ENCODE measurements around the gene C22orf23. TPM values are rescaled to one million over a fixed set of nuclear protein-coding genes. Genes with fewer than 3 reads are reported as not detected.
A peak's percentile ranks its signal among the peaks of the same experiment; 100 is the strongest.

C22orf23 gene
- not detected for total RNA-seq

- H3K36me3 Mint-ChIP-seq = peaks cover 9% of the 10 kb centered on the region
- H3K4me1 Mint-ChIP-seq = peaks cover 22% of the 10 kb centered on the region
- DNase-seq = peak; percentile 95
- peak; percentile 95 for ATAC-seq (ENCODE audit: low read depth)
- peak within 1 kb of the TSS; percentile 97 for H3K4me3 Mint-ChIP-seq
- H3K27me3 Mint-ChIP-seq = peaks cover 17% of the 10 kb centered on the region
- no peaks in the 10 kb centered on the region for H3K9me3 Mint-ChIP-seq
- peak within 1 kb of the TSS; percentile 92 for H3K27ac Mint-ChIP-seq
- POLR2A ChIA-PET = interaction anchor here (0.6 to 1.6 kb wide), 7 partner anchors 11 to 728 kb away, joined by 3 to 7 read pairs (median 4); partner anchors contain the start of genes ANKRD54, MICALL1 and TOMM22
Measured at GRCh38 chr22:37953437-37954179, at the start of gene C22orf23, which contains the start of gene POLR2F. Gene C22orf23, minus strand, starts transcription at chr22:37953601. Its CDS starts 452 bp downstream, at chr22:37953149. Gene POLR2F, plus strand, starts transcription at chr22:37953699. Its CDS starts 89 bp downstream, at chr22:37953788.

- ATAC-seq (ENCODE audit: low read depth) = no peak
- POLR2A ChIA-PET = no interaction called here
Measured at GRCh38 chr22:37999640-38000272, 46.4 kb upstream of the C22orf23 start.

DNA sequence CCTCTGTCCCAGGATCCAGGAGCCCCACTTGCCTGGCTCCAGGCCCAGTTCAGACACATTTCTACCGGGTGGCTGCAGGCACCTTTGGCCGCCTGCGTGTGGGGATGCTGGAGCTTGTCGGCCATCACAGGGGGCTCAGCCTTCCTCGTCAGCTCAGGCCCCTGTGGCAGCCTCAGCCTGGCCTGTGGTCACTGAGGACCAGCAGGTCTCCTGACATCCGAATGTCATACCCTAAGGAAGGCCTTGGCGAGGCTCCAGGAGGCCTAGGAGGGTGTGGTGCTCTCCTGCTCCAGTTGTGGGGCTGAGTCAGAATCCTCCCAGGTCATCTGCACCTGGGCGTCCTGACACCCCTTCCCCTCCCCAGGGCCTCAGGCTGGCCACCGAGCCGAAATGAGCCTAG lies 45.8 kb upstream of the C22orf23 start:
- peaks cover 5% of the 10 kb centered on the region for H3K4me1 Mint-ChIP-seq
- no peaks in the 10 kb centered on the region for H3K9me3 Mint-ChIP-seq
- no peak overlapping the region for H3K4me3 Mint-ChIP-seq
- no peaks in the 10 kb centered on the region for H3K36me3 Mint-ChIP-seq
- DNase-seq = no peak
- POLR2A ChIA-PET = no interaction called here
- H3K27me3 Mint-ChIP-seq = no peaks in the 10 kb centered on the region
- H3K27ac Mint-ChIP-seq = no peak overlapping the region
- ATAC-seq (ENCODE audit: low read depth) = no peak

More at GRCh38 chr22:37999640-38000272, 46.4 kb upstream of the C22orf23 start:
- Mint-ChIP-seq H3K36me3 (no peaks in the 10 kb centered on the region), H3K27ac (no peak overlapping the region), H3K4me3 (no peak overlapping the region), H3K9me3 (no peaks in the 10 kb centered on the region), H3K27me3 (no peaks in the 10 kb centered on the region), H3K4me1 (peaks cover 7% of the 10 kb centered on the region)
- no peak for DNase-seq

DNA sequence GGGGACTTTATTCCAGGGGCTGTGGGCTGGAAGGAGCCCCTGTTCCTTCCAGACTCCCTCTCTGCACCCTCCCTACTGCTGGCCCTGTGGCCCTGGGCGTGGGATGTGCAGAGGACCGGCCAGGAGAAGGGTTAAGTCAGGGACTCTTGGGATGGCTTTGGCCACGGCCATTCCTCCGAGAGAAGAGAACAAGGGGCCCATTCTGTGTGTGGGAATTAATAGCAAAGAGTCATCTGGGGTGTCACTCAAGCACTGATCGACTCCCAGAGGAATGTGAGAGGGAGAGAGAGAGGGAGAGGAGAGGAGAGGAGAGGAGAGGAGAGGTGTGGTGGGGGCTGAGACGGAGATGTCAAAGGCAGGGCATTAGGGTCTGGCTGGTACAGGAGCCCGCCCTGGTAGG lies 45.1 kb upstream of the C22orf23 start:
- Mint-ChIP-seq H3K27ac (no peak overlapping the region), H3K4me3 (no peak overlapping the region)
- POLR2A ChIA-PET = no interaction called here

DNA sequence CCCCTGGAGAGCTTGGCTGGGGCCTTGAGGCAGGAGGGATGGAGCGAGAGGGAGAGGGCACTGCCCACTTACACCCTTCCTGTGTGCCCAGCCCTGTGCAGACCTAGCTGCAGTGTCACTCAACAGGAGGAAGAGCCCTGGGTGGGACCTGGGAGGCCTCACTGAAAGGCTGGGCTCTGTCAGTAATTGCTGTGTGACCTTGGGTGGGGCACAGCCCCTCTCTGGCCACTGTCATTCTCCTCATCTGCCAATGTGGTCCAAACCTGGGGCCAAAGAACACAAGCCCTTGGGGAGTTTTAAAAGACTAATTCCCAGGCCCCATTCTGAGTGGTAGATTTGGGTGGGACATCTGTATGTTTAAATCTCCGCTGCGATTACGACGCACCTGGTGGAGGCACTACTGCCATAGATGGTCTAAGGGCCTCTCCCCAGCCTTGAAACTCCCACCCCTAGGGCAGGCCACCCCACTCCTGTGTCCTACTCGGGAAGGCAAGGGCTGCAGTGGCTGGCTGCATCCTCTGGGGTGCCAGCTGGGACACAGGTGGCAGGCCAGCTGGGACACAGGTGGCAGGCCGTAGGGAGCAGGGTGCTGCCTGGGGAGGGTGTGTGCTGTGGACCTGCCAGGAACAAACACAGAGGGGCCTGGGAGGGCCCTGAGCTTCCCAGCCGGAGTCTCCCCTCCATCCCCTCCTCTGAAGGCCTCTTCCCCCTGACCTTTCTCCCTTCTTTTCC lies 43.3 kb upstream of the C22orf23 start:
- no peak overlapping the region for H3K27ac Mint-ChIP-seq
- no peaks in the 10 kb centered on the region for H3K9me3 Mint-ChIP-seq
- H3K4me1 Mint-ChIP-seq = peaks cover 7% of the 10 kb centered on the region
- no peak overlapping the region for H3K4me3 Mint-ChIP-seq
- DNase-seq (no peak), ATAC-seq (ENCODE audit: low read depth) (peak; percentile 13)
- H3K36me3 Mint-ChIP-seq = no peaks in the 10 kb centered on the region
- POLR2A ChIA-PET = interaction anchor here (0.5 kb wide), 1 partner anchor 14 kb away, joined by 3 read pairs; no protein-coding TSS in a partner anchor
- H3K27me3 Mint-ChIP-seq = no peaks in the 10 kb centered on the region

More for the DNA sequence above, 45.1 kb upstream of the C22orf23 start:
- Mint-ChIP-seq H3K27me3 (no peaks in the 10 kb centered on the region), H3K36me3 (no peaks in the 10 kb centered on the region), H3K4me1 (peaks cover 7% of the 10 kb centered on the region), H3K9me3 (no peaks in the 10 kb centered on the region)
- DNase-seq (no peak), ATAC-seq (ENCODE audit: low read depth) (no peak)

GRCh38 chr22:37996079-37996478 lies 42.7 kb upstream of the C22orf23 start:
- Mint-ChIP-seq H3K27ac (no peak overlapping the region), H3K36me3 (no peaks in the 10 kb centered on the region), H3K9me3 (no peaks in the 10 kb centered on the region), H3K4me3 (no peak overlapping the region), H3K27me3 (no peaks in the 10 kb centered on the region), H3K4me1 (peaks cover 7% of the 10 kb centered on the region)
- no peak for ATAC-seq (ENCODE audit: low read depth)
- no peak for DNase-seq
- POLR2A ChIA-PET = no interaction called here

DNA sequence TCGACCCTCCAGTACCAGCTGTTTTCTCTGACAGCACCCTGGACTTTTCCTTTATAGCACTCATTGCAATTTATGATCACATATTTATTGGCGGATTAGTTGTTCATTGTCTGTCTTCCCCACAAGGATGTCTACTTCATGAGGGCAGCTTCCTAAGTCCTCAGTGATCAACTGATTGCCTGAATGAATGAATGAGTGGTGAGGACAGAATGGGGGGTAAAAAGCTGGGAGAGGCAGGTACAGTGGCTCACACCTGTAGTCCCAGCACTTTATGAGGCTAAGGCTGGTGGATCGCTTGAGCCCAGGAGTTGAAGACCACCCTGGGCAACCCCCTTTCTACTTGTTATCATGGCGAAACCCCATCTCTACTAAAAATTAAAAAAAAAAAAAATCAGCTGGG lies 42.1 kb upstream of the C22orf23 start:
- no peaks in the 10 kb centered on the region for H3K36me3 Mint-ChIP-seq
- DNase-seq = no peak
- no peak overlapping the region for H3K27ac Mint-ChIP-seq
- peaks cover 7% of the 10 kb centered on the region for H3K4me1 Mint-ChIP-seq
- no peaks in the 10 kb centered on the region for H3K27me3 Mint-ChIP-seq
- no peak for ATAC-seq (ENCODE audit: low read depth)
- H3K9me3 Mint-ChIP-seq = no peaks in the 10 kb centered on the region
- no peak overlapping the region for H3K4me3 Mint-ChIP-seq
- POLR2A ChIA-PET = no interaction called here

DNA sequence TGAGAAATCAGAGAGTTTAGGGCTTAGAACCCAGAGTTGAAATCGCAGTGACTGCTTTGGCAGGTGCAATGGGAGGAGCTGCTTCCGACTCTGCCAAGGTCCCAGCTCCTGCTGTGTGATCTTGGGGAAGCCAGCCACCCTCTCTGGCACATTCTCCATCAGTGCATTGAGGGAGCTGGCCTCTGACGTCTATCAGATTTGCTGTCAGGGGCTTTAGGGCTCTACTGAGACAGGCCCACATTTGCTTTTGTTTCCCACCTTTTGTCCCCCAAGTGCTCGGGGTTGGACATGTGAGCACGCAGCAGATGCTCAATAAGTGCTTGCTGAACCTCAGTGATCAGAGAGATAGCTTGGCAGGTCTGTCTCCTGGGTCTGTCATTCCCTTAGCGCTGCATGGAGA lies 41.6 kb upstream of the C22orf23 start:
- Mint-ChIP-seq H3K4me1 (peaks cover 7% of the 10 kb centered on the region), H3K9me3 (no peaks in the 10 kb centered on the region), H3K27me3 (no peaks in the 10 kb centered on the region), H3K36me3 (no peaks in the 10 kb centered on the region), H3K4me3 (no peak overlapping the region), H3K27ac (no peak overlapping the region)
- DNase-seq (no peak), ATAC-seq (ENCODE audit: low read depth) (no peak)
- POLR2A ChIA-PET = no interaction called here

DNA sequence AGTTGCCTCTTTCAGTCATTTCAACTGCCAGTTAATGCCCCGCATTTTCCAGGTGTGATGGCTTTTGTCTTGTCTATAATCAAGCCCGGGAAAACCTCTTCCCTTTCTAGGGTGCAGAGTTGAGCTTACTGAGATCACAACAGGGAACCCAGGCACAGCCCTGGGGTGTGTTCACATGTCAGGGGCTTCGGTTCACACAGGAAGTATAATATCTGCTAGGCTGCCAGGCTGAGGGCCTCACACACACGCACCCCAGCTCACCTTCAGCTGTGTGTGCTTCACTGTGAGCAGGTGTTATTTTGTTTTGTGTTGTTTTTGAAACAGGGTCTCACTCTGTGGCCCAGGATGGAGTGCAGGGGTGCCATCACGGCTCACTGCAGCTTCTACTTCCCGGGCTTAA lies 40.6 kb upstream of the C22orf23 start:
- H3K27ac Mint-ChIP-seq = no peak overlapping the region
- H3K4me3 Mint-ChIP-seq = no peak overlapping the region
- ATAC-seq (ENCODE audit: low read depth) = peak; percentile 62
- no peaks in the 10 kb centered on the region for H3K27me3 Mint-ChIP-seq
- POLR2A ChIA-PET = interaction anchor here (0.5 to 1.7 kb wide), 2 partner anchors 23 to 89 kb away, joined by 3 read pairs; no protein-coding TSS in a partner anchor
- H3K36me3 Mint-ChIP-seq = no peaks in the 10 kb centered on the region
- H3K9me3 Mint-ChIP-seq = no peaks in the 10 kb centered on the region
- no peak for DNase-seq
- peaks cover 7% of the 10 kb centered on the region for H3K4me1 Mint-ChIP-seq

DNA sequence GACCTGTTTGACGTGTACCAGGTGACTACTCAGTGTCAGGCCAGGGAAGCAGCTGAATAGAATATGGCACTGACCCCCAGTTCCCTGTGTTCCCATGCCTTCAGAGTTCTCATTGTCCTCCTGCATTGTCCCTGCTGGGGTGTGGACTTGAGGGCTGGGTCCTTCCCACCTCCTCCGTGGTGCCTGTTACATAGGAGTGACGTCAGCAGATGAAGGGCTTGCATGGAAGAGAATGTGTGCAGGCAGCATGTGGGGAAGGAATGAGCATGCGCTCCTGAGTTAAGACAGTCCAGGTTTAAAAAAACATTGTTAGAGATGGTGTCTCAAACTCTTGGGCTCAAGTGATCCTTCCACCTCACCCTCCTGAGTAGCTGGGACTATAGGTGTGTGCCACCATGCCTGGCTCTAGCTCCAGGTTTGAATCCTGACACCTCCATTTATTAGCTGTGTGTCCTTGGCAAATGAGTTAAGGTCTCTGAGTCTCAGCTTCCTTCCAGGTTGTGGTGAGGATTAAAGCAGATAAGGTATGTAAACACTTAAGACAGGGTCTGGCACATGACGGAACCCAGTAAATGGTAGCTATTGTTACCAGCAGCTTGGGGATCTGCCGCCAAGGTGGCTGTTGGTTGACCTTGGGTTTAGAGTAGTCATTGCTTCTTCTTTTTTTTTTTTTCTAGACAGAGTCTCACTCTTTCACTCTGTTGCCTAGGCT lies 38.5 kb upstream of the C22orf23 start:
- Mint-ChIP-seq H3K27ac (no peak overlapping the region), H3K4me1 (peaks cover 7% of the 10 kb centered on the region), H3K36me3 (no peaks in the 10 kb centered on the region), H3K9me3 (no peaks in the 10 kb centered on the region), H3K4me3 (no peak overlapping the region), H3K27me3 (no peaks in the 10 kb centered on the region)
- POLR2A ChIA-PET = no interaction called here
- no peak for DNase-seq
- ATAC-seq (ENCODE audit: low read depth) = no peak

DNA sequence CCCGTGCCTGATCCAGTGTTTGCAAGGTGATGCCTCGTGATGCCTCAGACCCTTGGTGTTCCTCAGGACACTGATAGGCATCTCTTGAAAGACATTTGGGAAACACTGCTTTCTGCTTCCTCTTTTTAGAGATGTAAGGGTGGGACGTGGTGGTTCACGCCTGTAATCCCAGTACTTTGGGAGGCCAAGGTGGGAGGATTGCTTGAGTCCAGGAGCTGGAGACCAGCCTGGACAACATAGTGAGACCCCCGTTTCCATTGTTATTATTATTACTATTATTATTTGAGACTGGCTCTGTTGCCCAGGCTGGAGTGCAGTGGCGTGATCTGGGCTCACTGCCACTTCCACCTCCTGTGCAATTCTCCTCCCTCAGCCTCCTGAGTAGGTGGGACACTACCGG lies 37.5 kb upstream of the C22orf23 start:
- Mint-ChIP-seq H3K27me3 (no peaks in the 10 kb centered on the region), H3K27ac (no peak overlapping the region), H3K4me3 (no peak overlapping the region), H3K9me3 (no peaks in the 10 kb centered on the region), H3K36me3 (no peaks in the 10 kb centered on the region), H3K4me1 (peaks cover 3% of the 10 kb centered on the region)
- DNase-seq (no peak), ATAC-seq (ENCODE audit: low read depth) (no peak)
- POLR2A ChIA-PET = no interaction called here

DNA sequence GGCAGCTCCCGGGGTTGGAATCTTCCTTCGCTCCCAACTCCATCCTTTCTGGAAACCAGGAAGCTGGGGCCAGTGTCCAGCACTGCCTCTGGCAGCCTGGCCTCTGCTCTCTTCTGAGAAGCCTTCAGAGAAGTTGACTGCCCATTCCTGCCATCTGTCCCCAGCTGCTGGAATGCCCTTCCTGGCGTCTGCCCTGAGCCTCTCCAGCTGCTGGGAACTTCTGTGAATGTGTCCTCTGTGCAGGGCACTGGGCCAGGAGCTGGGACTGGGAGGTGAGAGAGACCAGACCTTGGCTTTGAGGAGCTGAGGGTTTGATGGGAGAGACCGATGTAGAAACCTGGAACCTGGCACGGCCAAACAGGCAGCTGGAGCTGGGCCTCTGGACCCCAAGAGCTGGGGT lies 36.9 kb upstream of the C22orf23 start:
- POLR2A ChIA-PET = no interaction called here
- no peak overlapping the region for H3K27ac Mint-ChIP-seq
- no peaks in the 10 kb centered on the region for H3K9me3 Mint-ChIP-seq
- no peak for ATAC-seq (ENCODE audit: low read depth)
- H3K27me3 Mint-ChIP-seq = no peaks in the 10 kb centered on the region
- H3K4me1 Mint-ChIP-seq = peaks cover 3% of the 10 kb centered on the region
- no peaks in the 10 kb centered on the region for H3K36me3 Mint-ChIP-seq
- no peak overlapping the region for H3K4me3 Mint-ChIP-seq
- no peak for DNase-seq
